ENCODE measurements around the gene SLC9A6. TPM values are rescaled to one million over a fixed set of nuclear protein-coding genes. Genes with fewer than 3 reads are reported as not detected.

Gene SLC9A6
- polyA plus RNA-seq, 3 donors: 5.8 to 15.7 (median 14.2) TPM

GRCh38 chrX:136094962-136095361, 109.7 kb downstream of the SLC9A6 start:
- Histone ChIP-seq H3K4me1 (ENCODE audit: control insufficient read depth in 1 of 2, insufficient read depth in 2 of 2, low read length in 2 of 2) (no peaks in the 10 kb centered on the region), H2AFZ (ENCODE audit: insufficient read depth, low read depth, low read length, poor library complexity, severe bottlenecking) (no peak overlapping the region), H3K79me2 (ENCODE audit: insufficient read depth, low read length) (no peaks in the 10 kb centered on the region), H3K36me3 (replicated peaks in 1 of 2; ENCODE audit: control insufficient read depth in 1 of 2, insufficient read depth in 2 of 2, low read length in 2 of 2) (no peaks in the 10 kb centered on the region), H3K4me2 (replicated peaks; ENCODE audit: extremely low read depth, low read length, poor library complexity, severe bottlenecking) (no peak overlapping the region), H3K27ac (ENCODE audit: low read depth in 1 of 2, low read length in 2 of 2) (no peak overlapping the region), H3K9me3 (replicated peaks in 1 of 2; ENCODE audit: control insufficient read depth in 1 of 2, insufficient read depth in 1 of 2, low read length in 2 of 2) (no peaks in the 10 kb centered on the region), H3K27me3 (ENCODE audit: control insufficient read depth in 2 of 2, insufficient read depth in 2 of 2, low read length in 2 of 2) (no peaks in the 10 kb centered on the region), H3K9ac (ENCODE audit: insufficient read depth, low read length, poor library complexity, severe bottlenecking) (no peak overlapping the region), H3K4me3 (replicated peaks in 1 of 3; ENCODE audit: low read depth in 2 of 3, low read length in 3 of 3) (no peak overlapping the region), H4K20me1 (ENCODE audit: insufficient read depth, low read length) (no peaks in the 10 kb centered on the region)
- no CpG with 5 or more reads among the region's 3 CpGs for WGBS (ENCODE audit: insufficient coverage)
- Mint-ChIP-seq H3K4me1 (no peaks in the 10 kb centered on the region), H3K36me3 (no peaks in the 10 kb centered on the region), H3K9me3 (peaks cover 0 to 10% (median 3%) of the 10 kb centered on the region in 7 donors), H3K4me3 (no peak overlapping the region), H3K27ac (peak overlapping the region in 1 of 7 donors; percentile 68), H3K27me3 (ENCODE audit: low read depth in 3 of 3) (peaks cover 0 to 4% (median 0%) of the 10 kb centered on the region in 3 donors)
- no peak for TF ChIP-seq CTCF (IDR thresholded peaks at IDR 0.05)
- no peak for DNase-seq
- intact Hi-C loops (cut with micrococcal nuclease): no loop called here

Other genes with a start within 250 kb of the SLC9A6 start
- not detected for gene CT45A3, start 217.2 kb upstream of the SLC9A6 start, polyA plus RNA-seq
- not detected for gene CT45A5, start 199.9 kb upstream of the SLC9A6 start, polyA plus RNA-seq
- gene CT45A6, start 182.6 kb upstream of the SLC9A6 start, polyA plus RNA-seq: not detected
- gene CT45A2, start 165.4 kb upstream of the SLC9A6 start, polyA plus RNA-seq: not detected
- gene CT45A7, start 148.2 kb upstream of the SLC9A6 start, polyA plus RNA-seq: not detected
- gene CT45A8, start 130.9 kb upstream of the SLC9A6 start, polyA plus RNA-seq: not detected
- not detected for gene CT45A9, start 113.6 kb upstream of the SLC9A6 start, polyA plus RNA-seq
- not detected for gene CT45A10, start 92.0 kb upstream of the SLC9A6 start, polyA plus RNA-seq
- not detected for gene SAGE1, start 91.7 kb upstream of the SLC9A6 start, polyA plus RNA-seq
- gene MMGT1, start 11.4 kb upstream of the SLC9A6 start, polyA plus RNA-seq: 10 to 100 TPM; 11.7 to 14.2 (median 11.8) TPM
- 1 to 10 TPM in 1 of 3 donors, under 1 TPM in 2; 0.75 to 4.0 (median 0.98) TPM for gene FHL1, start 162.1 kb downstream of the SLC9A6 start, polyA plus RNA-seq

Data from CD14-positive monocyte (primary cell).